GM12878 (cell line): ENCODE data around the gene TGM2. TPM values are rescaled to one million over a fixed set of nuclear protein-coding genes. Genes with fewer than 3 reads are reported as not detected.
A peak's percentile ranks its signal among the peaks of the same experiment; 100 is the strongest.

ENCODE experiments used
- EED ChIP-seq: sonication (generic); IDR thresholded peaks from 2 replicates; pipeline ENCODE4 v1.6.1; 2016; ENCODE audit warnings: antibody characterized with exemption, low read depth
- HCFC1 ChIP-seq: fragments of 150-350 bp; IDR thresholded peaks from 2 replicates; pipeline ENCODE4 v1.6.1; 2014; ENCODE audit warnings: low read length
- IKZF2 ChIP-seq, 2 experiments: fragments of 450-650 bp; IDR thresholded peaks; 2 replicates each; pipeline ENCODE4 v1.6.1; 2017; ENCODE audit warnings: mild to moderate bottlenecking in 2 of 2, moderate library complexity in 2 of 2
- IRF4 ChIP-seq: IDR thresholded peaks from 2 replicates; pipeline ENCODE4 v1.6.1; 2011; ENCODE audit warnings: low read depth, low read length
- MEF2A ChIP-seq: IDR thresholded peaks from 2 replicates; pipeline ENCODE4 v1.6.1; 2011; ENCODE audit warnings: low read depth, mild to moderate bottlenecking, low read length, moderate library complexity; ENCODE audit not compliant: insufficient read depth
- MEF2B ChIP-seq: fragments of 450-650 bp; IDR thresholded peaks from 2 replicates; pipeline ENCODE4 v1.6.1; 2018; ENCODE audit warnings: mild to moderate bottlenecking, moderate library complexity; ENCODE audit not compliant: partially characterized antibody, poor library complexity, severe bottlenecking
- NFXL1 ChIP-seq: fragments of 450-650 bp; IDR thresholded peaks from 2 replicates; pipeline ENCODE4 v1.6.1; 2017; ENCODE audit warnings: antibody characterized with exemption, mild to moderate bottlenecking, borderline replicate concordance
- PAX5 ChIP-seq: IDR thresholded peaks from 2 replicates; pipeline ENCODE4 v1.6.1; 2011; ENCODE audit warnings: low read depth, low read length, borderline replicate concordance
- POU2F2 ChIP-seq: IDR thresholded peaks from 3 replicates; pipeline ENCODE4 v1.6.1; 2011; ENCODE audit warnings: low read depth, mild to moderate bottlenecking, low read length, borderline replicate concordance
- RUNX3 ChIP-seq: IDR thresholded peaks from 2 replicates; pipeline ENCODE4 v1.6.1; 2012; ENCODE audit warnings: low read length, inconsistent platforms
- SMARCA5 ChIP-seq: fragments of 450-650 bp; IDR thresholded peaks from 2 replicates; pipeline ENCODE4 v1.6.1; 2017; ENCODE audit warnings: mild to moderate bottlenecking
- TCF12 ChIP-seq: IDR thresholded peaks from 2 replicates; pipeline ENCODE4 v1.6.1; 2011; ENCODE audit warnings: low read depth, mild to moderate bottlenecking, low read length
- polyA plus RNA-seq, 11 experiments: library from polyadenylated mRNA; depleted of rRNA in 4 of 11; unstranded in 6 of 11; stranded (reverse) in 5 of 11; fragments of >200 nt; fragmentation: Nextera tagmentation in 4 of 11; fragmentation: Illumina TruSeq in 1 of 11; extraction: Ambion mirVana in 4 of 11; extraction: Trizol in 1 of 11; gene quantifications; 1 replicate in 1 of 11; 2 replicates in 10 of 11; pipeline versions ENCODE4 v1.2.1 to v1.2.3, GENCODE V29; 2011 to 2016; ENCODE audit warnings: inconsistent platforms in 2 of 11, missing spikeins in 2 of 11, low read depth in 1 of 11
- total RNA-seq, 4 experiments: library from RNA; depleted of rRNA in 3 of 4; stranded (reverse); fragments of >200 nt in 3 of 4; fragmentation: Illumina TruSeq in 1 of 4; extraction: Trizol in 1 of 4; gene quantifications; 2 replicates each; pipeline versions ENCODE4 v1.2.1 to v1.2.3, GENCODE V29; 2013 to 2021
- TF ChIP-seq, protein P1 (sequence below): fragments of 450-650 bp; IDR thresholded peaks from 2 replicates; pipeline ENCODE4 v1.6.1; 2018; ENCODE audit warnings: mild to moderate bottlenecking, low read depth, moderate library complexity; ENCODE audit not compliant: partially characterized antibody
- TF ChIP-seq, protein P2 (sequence below): fragments of 450-650 bp; formaldehyde crosslinking; IDR thresholded peaks from 2 replicates; pipeline ENCODE4 v1.5.0; 2022; ENCODE audit warnings: mild to moderate bottlenecking, missing genetic modification characterization

Gene TGM2
- total and polyA plus RNA-seq, 10 of the 15 experiments (the other 5 are each of a cell fraction or from before 2014, with no cell fraction given) = 0.11 to 1.9 (median 0.51) TPM

DNA sequence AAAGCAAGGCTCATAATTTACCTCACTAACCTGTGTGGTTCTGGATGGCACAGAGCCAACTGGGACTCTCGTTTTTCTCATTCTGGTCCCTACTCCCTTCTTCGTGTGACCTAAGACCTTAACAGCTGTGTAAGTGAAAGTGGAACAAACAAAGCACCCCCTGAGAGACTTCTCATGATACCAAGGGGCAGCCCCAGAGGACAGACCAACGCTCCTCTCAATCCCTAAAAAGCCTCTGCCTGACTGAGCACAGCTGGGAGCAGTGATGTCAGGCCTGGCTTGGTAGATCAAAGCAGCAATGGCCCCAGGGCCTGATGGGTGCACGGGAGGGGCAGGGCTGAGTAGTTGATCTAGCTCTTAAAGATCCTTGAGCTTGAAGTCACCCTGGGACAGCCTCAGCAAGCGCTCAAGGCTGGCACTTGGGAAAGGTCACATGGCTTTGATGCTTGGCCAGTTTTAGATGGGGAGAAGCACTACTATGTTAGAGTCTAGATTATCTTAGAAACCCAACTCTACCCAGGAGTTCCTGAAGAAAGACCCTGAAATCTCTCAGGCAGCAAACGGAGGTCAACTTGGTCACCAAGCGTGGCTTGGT lies 16.2 kb upstream of the TGM2 start (continued):
- TF ChIP-seq EED = peak; percentile 46
- peak; percentile 75; the same call in 1 of the 2 replicates for TF ChIP-seq TCF12
- TF ChIP-seq POU2F2 = 0 out of 3 replicates have a peak, but pooled peaks have one; percentile 11
- peak; percentile 11; the same call in 1 of the 2 replicates for TF ChIP-seq MEF2A
- peak; percentile 74 to 75; a peak in 2 of 4 replicates for TF ChIP-seq IKZF2 (IDR thresholded peaks at IDR 0.05)
- TF ChIP-seq RUNX3 = no peak; the same call in 1 of the 2 replicates
- peak; percentile 58 for TF ChIP-seq IRF4
- no peak for TF ChIP-seq SMARCA5
- TF ChIP-seq, protein P1, sequence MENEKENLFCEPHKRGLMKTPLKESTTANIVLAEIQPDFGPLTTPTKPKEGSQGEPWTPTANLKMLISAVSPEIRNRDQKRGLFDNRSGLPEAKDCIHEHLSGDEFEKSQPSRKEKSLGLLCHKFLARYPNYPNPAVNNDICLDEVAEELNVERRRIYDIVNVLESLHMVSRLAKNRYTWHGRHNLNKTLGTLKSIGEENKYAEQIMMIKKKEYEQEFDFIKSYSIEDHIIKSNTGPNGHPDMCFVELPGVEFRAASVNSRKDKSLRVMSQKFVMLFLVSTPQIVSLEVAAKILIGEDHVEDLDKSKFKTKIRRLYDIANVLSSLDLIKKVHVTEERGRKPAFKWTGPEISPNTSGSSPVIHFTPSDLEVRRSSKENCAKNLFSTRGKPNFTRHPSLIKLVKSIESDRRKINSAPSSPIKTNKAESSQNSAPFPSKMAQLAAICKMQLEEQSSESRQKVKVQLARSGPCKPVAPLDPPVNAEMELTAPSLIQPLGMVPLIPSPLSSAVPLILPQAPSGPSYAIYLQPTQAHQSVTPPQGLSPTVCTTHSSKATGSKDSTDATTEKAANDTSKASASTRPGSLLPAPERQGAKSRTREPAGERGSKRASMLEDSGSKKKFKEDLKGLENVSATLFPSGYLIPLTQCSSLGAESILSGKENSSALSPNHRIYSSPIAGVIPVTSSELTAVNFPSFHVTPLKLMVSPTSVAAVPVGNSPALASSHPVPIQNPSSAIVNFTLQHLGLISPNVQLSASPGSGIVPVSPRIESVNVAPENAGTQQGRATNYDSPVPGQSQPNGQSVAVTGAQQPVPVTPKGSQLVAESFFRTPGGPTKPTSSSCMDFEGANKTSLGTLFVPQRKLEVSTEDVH = no peak
- no peak for TF ChIP-seq NFXL1
- TF ChIP-seq PAX5 = peak; percentile 83; the same call in 1 of the 2 replicates
- TF ChIP-seq, protein P2, sequence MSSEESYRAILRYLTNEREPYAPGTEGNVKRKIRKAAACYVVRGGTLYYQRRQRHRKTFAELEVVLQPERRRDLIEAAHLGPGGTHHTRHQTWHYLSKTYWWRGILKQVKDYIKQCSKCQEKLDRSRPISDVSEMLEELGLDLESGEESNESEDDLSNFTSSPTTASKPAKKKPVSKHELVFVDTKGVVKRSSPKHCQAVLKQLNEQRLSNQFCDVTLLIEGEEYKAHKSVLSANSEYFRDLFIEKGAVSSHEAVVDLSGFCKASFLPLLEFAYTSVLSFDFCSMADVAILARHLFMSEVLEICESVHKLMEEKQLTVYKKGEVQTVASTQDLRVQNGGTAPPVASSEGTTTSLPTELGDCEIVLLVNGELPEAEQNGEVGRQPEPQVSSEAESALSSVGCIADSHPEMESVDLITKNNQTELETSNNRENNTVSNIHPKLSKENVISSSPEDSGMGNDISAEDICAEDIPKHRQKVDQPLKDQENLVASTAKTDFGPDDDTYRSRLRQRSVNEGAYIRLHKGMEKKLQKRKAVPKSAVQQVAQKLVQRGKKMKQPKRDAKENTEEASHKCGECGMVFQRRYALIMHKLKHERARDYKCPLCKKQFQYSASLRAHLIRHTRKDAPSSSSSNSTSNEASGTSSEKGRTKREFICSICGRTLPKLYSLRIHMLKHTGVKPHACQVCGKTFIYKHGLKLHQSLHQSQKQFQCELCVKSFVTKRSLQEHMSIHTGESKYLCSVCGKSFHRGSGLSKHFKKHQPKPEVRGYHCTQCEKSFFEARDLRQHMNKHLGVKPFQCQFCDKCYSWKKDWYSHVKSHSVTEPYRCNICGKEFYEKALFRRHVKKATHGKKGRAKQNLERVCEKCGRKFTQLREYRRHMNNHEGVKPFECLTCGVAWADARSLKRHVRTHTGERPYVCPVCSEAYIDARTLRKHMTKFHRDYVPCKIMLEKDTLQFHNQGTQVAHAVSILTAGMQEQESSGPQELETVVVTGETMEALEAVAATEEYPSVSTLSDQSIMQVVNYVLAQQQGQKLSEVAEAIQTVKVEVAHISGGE = no peak
- TF ChIP-seq MEF2B = peak; percentile 60
- TF ChIP-seq HCFC1 = no peak
